Mesenchymal stem cell (in vitro differentiated cells and primary cell): ENCODE data around the gene SLC25A19.

Experiments
- DNase-seq: peaks from one replicate; pipeline ENCODE4 v3.0.0-alpha.2; 2013
- H2AFZ ChIP-seq: one replicate; pipeline ENCODE4 v1.6.1; 2013; ENCODE audit warnings: low read depth, mild to moderate bottlenecking, control low read depth, inconsistent platforms, low read length, moderate library complexity
- H2AK5ac ChIP-seq: 2 replicates; pipeline ENCODE4 v1.6.1; 2013; ENCODE audit warnings: low read length, moderate library complexity, mild to moderate bottlenecking, inconsistent platforms; ENCODE audit not compliant: severe bottlenecking
- H2BK120ac ChIP-seq: one replicate; pipeline ENCODE4 v1.6.1; 2013; ENCODE audit warnings: low read depth, mild to moderate bottlenecking, inconsistent platforms, low read length, moderate library complexity
- H2BK12ac ChIP-seq, 2 experiments: one replicate each; pipeline ENCODE4 v1.6.1; 2013; ENCODE audit warnings: inconsistent platforms in 2 of 2, low read length in 2 of 2, mild to moderate bottlenecking in 2 of 2, moderate library complexity in 2 of 2, control low read depth in 1 of 2
- H2BK15ac ChIP-seq: one replicate; pipeline ENCODE4 v1.6.1; 2013; ENCODE audit warnings: mild to moderate bottlenecking, low read depth, inconsistent platforms; ENCODE audit not compliant: poor library complexity, severe bottlenecking
- H2BK5ac ChIP-seq: 2 replicates; pipeline ENCODE4 v1.6.1; 2013; ENCODE audit warnings: low read depth, mild to moderate bottlenecking, low read length, control low read depth, inconsistent platforms; ENCODE audit not compliant: poor library complexity, severe bottlenecking
- H3K14ac ChIP-seq, 2 experiments: one replicate each; pipeline ENCODE4 v1.6.1; 2013; ENCODE audit warnings: inconsistent platforms in 2 of 2, low read length in 2 of 2, control low read depth in 1 of 2, mild to moderate bottlenecking in 1 of 2, moderate library complexity in 1 of 2
- H3K18ac ChIP-seq, 2 experiments: one replicate each; pipeline ENCODE4 v1.6.1; 2013; ENCODE audit warnings: inconsistent platforms in 2 of 2, low read length in 2 of 2, control low read depth in 1 of 2, low read depth in 1 of 2, mild to moderate bottlenecking in 1 of 2
- H3K23ac ChIP-seq, 2 experiments: one replicate each; pipeline ENCODE4 v1.6.1; 2013; ENCODE audit warnings: inconsistent platforms in 2 of 2, low read length in 2 of 2, mild to moderate bottlenecking in 2 of 2, moderate library complexity in 2 of 2, control low read depth in 1 of 2
- H3K27ac ChIP-seq: 2 replicates; pipeline ENCODE4 v1.5.1; 2013; ENCODE audit warnings: mild to moderate bottlenecking, moderate library complexity, low read length, control low read depth, inconsistent platforms; ENCODE audit not compliant: poor library complexity, severe bottlenecking
- H3K27me3 ChIP-seq, 2 experiments: 2 replicates each; pipeline versions ENCODE4 v1.6.1 to v1.7.0; 2013; ENCODE audit warnings: low read length in 2 of 2, mild to moderate bottlenecking in 2 of 2, moderate library complexity in 2 of 2, control low read depth in 1 of 2, inconsistent platforms in 1 of 2; ENCODE audit not compliant: control insufficient read depth in 1 of 2, insufficient read depth in 1 of 2
- H3K36me3 ChIP-seq, 2 experiments: 2 replicates each; pipeline versions ENCODE4 v1.6.1 to v1.7.0; 2013; ENCODE audit warnings: low read length in 2 of 2, control low read depth in 1 of 2, inconsistent platforms in 1 of 2, low read depth in 1 of 2, mild to moderate bottlenecking in 1 of 2; ENCODE audit not compliant: insufficient read depth in 2 of 2, control insufficient read depth in 1 of 2
- H3K4ac ChIP-seq, 2 experiments: one replicate each; pipeline ENCODE4 v1.6.1; 2013; ENCODE audit warnings: inconsistent platforms in 2 of 2, low read length in 2 of 2, mild to moderate bottlenecking in 2 of 2, moderate library complexity in 2 of 2, control low read depth in 1 of 2, low read depth in 1 of 2
- H3K4me1 ChIP-seq: 2 replicates; pipeline ENCODE4 v1.6.1; 2013; ENCODE audit warnings: low read depth, low read length, control low read depth; ENCODE audit not compliant: control insufficient read depth, insufficient read depth
- H3K4me2 ChIP-seq: 2 replicates; pipeline ENCODE4 v1.6.1; 2013; ENCODE audit warnings: low read length, mild to moderate bottlenecking, inconsistent platforms; ENCODE audit not compliant: poor library complexity, severe bottlenecking
- H3K4me3 ChIP-seq, 2 experiments: 2 replicates each; pipeline versions ENCODE4 v1.5.1 to v1.7.0; 2013; ENCODE audit warnings: low read length in 2 of 2, mild to moderate bottlenecking in 2 of 2, control low read depth in 1 of 2, low read depth in 1 of 2; ENCODE audit not compliant: insufficient read depth in 1 of 2
- H3K79me1 ChIP-seq: replicated peaks from 2 replicates; pipeline ENCODE4 v1.6.1; 2013; ENCODE audit warnings: mild to moderate bottlenecking, control low read depth, low read length, inconsistent platforms; ENCODE audit not compliant: poor library complexity, severe bottlenecking
- H3K9ac ChIP-seq: 2 replicates; pipeline ENCODE4 v1.7.0; 2013; ENCODE audit warnings: mild to moderate bottlenecking, low read length, moderate library complexity
- H3K9me3 ChIP-seq: 2 replicates; pipeline ENCODE4 v1.7.0; 2013; ENCODE audit warnings: mild to moderate bottlenecking, low read length; ENCODE audit not compliant: control insufficient read depth
- H4K8ac ChIP-seq: one replicate; pipeline ENCODE4 v1.6.1; 2013; ENCODE audit warnings: inconsistent platforms, mild to moderate bottlenecking, low read length, moderate library complexity
- H4K91ac ChIP-seq: one replicate; pipeline ENCODE4 v1.6.1; 2013; ENCODE audit warnings: mild to moderate bottlenecking, low read length, inconsistent platforms
- WGBS: methylation state at CpG from one replicate; pipeline ENCODE4 v1.1.7; 2013; ENCODE audit warnings: mixed read lengths; 5-methylcytosine and 5-hydroxymethylcytosine counted together

Gene SLC25A19

GRCh38 chr17:75273977-75274708 lies 15.1 kb downstream of the SLC25A19 start:
- Histone ChIP-seq H2AFZ (no peak overlapping the region), H2BK5ac (no peak overlapping the region)
- WGBS = 92% methylated on average over 7 of the region's 7 CpGs

DNA sequence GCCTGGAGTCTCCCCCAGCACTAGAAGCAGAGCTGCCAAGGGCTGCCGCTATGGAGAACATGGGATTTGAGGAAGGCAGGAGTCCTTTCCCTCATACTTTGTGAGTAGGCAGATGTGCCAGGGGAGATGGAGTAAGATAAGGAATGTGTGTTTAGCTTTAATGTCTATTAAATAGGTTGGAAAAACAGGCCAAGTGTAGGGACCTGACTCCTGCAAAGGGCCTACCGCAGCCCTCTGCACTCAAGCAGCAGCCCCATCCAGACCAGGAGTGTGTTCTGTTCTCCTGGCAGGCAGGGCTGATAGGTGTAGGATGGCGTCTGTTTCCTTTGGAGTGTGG lies 16.4 kb downstream of the SLC25A19 start:
- Histone ChIP-seq H2BK12ac (no peak overlapping the region), H3K36me3 (peaks cover 3 to 10% of the 10 kb centered on the region in 2 experiments), H3K4me3 (no peak overlapping the region), H4K8ac (no peak overlapping the region), H3K9ac (peak overlapping the region; percentile 1), H3K4me1 (peaks cover 18% of the 10 kb centered on the region), H3K23ac (no peak overlapping the region), H2AK5ac (no peak overlapping the region), H2BK120ac (no peak overlapping the region), H3K9me3 (no peaks in the 10 kb centered on the region), H3K27me3 (no peaks in the 10 kb centered on the region), H2BK5ac (no peak overlapping the region), H2BK15ac (no peak overlapping the region), H3K14ac (no peak overlapping the region), H2AFZ (no peak overlapping the region), H3K79me1 (peaks cover 6% of the 10 kb centered on the region), H4K91ac (no peak overlapping the region), H3K4me2 (no peak overlapping the region), H3K4ac (no peak overlapping the region), H3K18ac (no peak overlapping the region), H3K27ac (no peak overlapping the region)
- no peak for DNase-seq
- 90% methylated on average over 3 of the region's 3 CpGs for WGBS

More at GRCh38 chr17:75273977-75274708, 15.1 kb downstream of the SLC25A19 start:
- Histone ChIP-seq H2AK5ac (no peak overlapping the region), H4K91ac (no peak overlapping the region), H3K4me1 (peaks cover 18% of the 10 kb centered on the region), H3K9me3 (no peaks in the 10 kb centered on the region), H2BK15ac (no peak overlapping the region), H2BK12ac (no peak overlapping the region), H3K9ac (peak overlapping the region; percentile 48), H3K14ac (no peak overlapping the region), H3K36me3 (peaks cover 3 to 8% of the 10 kb centered on the region in 2 experiments), H4K8ac (no peak overlapping the region), H3K4me2 (no peak overlapping the region), H3K27me3 (no peaks in the 10 kb centered on the region), H3K79me1 (peaks cover 6% of the 10 kb centered on the region), H2BK120ac (no peak overlapping the region), H3K4me3 (no peak overlapping the region), H3K27ac (no peak overlapping the region), H3K18ac (no peak overlapping the region), H3K4ac (no peak overlapping the region), H3K23ac (no peak overlapping the region)
- DNase-seq = no peak

DNA sequence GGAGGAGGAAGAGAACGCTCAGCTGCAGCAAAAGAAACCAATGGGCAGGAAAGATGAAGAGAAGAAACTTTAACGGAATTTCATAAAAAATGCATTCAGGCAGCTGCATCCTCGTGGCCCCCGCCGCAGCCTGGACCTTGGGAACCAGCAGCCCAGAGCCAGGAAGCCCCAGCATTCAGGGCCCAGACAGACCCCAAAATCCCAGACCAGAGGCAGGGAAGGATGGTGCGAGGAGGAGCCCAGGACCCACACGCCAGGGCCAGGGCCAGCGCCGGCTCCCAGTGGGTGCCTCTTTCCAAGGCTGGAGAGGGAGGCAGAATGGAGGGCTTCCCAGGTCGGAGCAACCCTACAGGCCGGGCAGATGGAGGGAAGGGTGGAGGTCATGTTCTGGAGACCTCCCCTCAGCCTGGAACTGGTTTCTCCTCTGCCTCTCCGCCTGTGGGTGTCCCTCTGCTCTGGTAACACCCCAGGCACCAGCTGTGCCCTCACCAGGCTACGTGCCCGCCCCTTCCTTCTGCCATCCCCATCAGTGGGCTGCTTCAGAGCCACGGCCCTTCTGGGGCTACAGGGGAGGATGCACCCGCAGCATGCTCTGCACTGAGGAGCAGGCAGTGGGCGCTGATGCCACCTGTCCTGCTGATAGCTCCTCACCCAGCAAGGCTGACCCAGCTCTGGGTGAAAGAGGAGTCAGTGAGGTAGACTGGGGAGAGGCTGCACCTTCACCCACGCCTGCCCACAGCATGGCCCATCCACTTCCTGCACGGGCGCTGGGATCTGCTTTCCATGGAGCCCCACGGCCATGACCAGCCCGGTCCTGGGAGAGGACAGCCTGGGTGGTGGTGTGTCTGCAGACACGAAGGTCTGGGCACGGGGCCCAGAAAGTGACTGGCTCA lies 17.0 kb downstream of the SLC25A19 start:
- peaks cover 6% of the 10 kb centered on the region for H3K79me1 ChIP-seq
- no peak overlapping the region for H2BK120ac ChIP-seq
- H3K27ac ChIP-seq = no peak overlapping the region
- peak overlapping the region; percentile 99 for H3K4me2 ChIP-seq
- no peak overlapping the region for H2BK15ac ChIP-seq
- no peak overlapping the region for H3K18ac ChIP-seq
- H3K9me3 ChIP-seq = no peaks in the 10 kb centered on the region
- no peak overlapping the region for H3K14ac ChIP-seq
- H3K4ac ChIP-seq = no peak overlapping the region
- no peak overlapping the region for H2BK5ac ChIP-seq
- no peak overlapping the region for H2BK12ac ChIP-seq
- peak overlapping the region in 1 of 2 experiments; percentile 88 for H3K4me3 ChIP-seq
- H3K4me1 ChIP-seq = peaks cover 18% of the 10 kb centered on the region
- H2AFZ ChIP-seq = no peak overlapping the region
- 83% methylated on average over 23 of the region's 24 CpGs for WGBS
- H2AK5ac ChIP-seq = no peak overlapping the region
- peaks cover 5 to 16% of the 10 kb centered on the region in 2 experiments for H3K36me3 ChIP-seq
- no peak overlapping the region for H4K8ac ChIP-seq
- H3K9ac ChIP-seq = peak overlapping the region; percentile 60
- no peak overlapping the region for H4K91ac ChIP-seq
- peak overlapping the region in 1 of 2 experiments; percentile 48 for H3K23ac ChIP-seq
- H3K27me3 ChIP-seq = no peaks in the 10 kb centered on the region
- no peak for DNase-seq
